Measurements from ENCODE around the gene CARMIL3.

DNA sequence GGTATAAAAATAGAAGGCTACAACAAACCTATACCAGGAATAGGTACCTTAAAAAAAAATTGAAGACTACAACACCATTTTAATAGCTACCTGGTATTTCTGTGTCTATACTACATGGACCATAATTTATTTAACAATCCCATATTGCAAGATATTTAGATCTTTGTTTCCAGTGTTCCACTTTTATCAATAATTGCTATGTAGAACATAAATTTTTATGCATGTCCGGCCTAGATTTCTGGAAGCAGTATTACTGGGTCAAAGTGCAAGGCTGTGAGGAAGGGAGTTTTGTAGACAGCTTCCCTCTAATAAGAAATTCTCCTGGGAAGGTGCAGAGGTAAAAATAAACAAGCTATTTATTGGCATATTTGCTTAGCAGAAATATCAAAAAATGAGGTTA lies 58.7 kb downstream of the CARMIL3 start:
- TF ChIP-seq, protein P1, sequence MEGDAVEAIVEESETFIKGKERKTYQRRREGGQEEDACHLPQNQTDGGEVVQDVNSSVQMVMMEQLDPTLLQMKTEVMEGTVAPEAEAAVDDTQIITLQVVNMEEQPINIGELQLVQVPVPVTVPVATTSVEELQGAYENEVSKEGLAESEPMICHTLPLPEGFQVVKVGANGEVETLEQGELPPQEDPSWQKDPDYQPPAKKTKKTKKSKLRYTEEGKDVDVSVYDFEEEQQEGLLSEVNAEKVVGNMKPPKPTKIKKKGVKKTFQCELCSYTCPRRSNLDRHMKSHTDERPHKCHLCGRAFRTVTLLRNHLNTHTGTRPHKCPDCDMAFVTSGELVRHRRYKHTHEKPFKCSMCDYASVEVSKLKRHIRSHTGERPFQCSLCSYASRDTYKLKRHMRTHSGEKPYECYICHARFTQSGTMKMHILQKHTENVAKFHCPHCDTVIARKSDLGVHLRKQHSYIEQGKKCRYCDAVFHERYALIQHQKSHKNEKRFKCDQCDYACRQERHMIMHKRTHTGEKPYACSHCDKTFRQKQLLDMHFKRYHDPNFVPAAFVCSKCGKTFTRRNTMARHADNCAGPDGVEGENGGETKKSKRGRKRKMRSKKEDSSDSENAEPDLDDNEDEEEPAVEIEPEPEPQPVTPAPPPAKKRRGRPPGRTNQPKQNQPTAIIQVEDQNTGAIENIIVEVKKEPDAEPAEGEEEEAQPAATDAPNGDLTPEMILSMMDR (IDR thresholded peaks at IDR 0.05; ENCODE audit: poor library complexity, severe bottlenecking): no peak
- TF ChIP-seq EZH2 (IDR thresholded peaks at IDR 0.05; ENCODE audit: borderline replicate concordance, insufficient read depth, low read length, poor library complexity, severe bottlenecking): no peak

Data from neural cell (in vitro differentiated cells).